Esophagus (tissue), 2 donors: ENCODE data around the gene CFAP58. TPM values are rescaled to one million over a fixed set of nuclear protein-coding genes. Genes with fewer than 3 reads are reported as not detected.
A peak's percentile ranks its signal among the peaks of the same experiment; 100 is the strongest.

Source experiments
- H3K27ac ChIP-seq, 2 donors: one replicate each; pipeline ENCODE4 v1.5.1; 2013; ENCODE audit warnings: low read depth in 2 of 2, mild to moderate bottlenecking in 2 of 2, inconsistent platforms in 1 of 2, low read length in 1 of 2, moderate library complexity in 1 of 2
- H3K27me3 ChIP-seq, 2 donors: one replicate each; pipeline ENCODE4 v1.6.1; 2013; ENCODE audit warnings: low read length in 2 of 2, control low read depth in 1 of 2, mild to moderate bottlenecking in 1 of 2; ENCODE audit not compliant: insufficient read depth in 2 of 2, control insufficient read depth in 1 of 2
- H3K36me3 ChIP-seq, 2 donors: one replicate each; pipeline ENCODE4 v1.6.1; 2013; ENCODE audit warnings: low read length in 1 of 2; ENCODE audit not compliant: control insufficient read depth in 2 of 2, insufficient read depth in 2 of 2
- H3K4me1 ChIP-seq, 2 donors: one replicate each; pipeline ENCODE4 v1.6.1; 2013; ENCODE audit warnings: low read length in 1 of 2; ENCODE audit not compliant: control insufficient read depth in 2 of 2, insufficient read depth in 2 of 2
- H3K4me3 ChIP-seq, 2 donors: one replicate each; pipeline ENCODE4 v1.5.1; 2013; ENCODE audit warnings: low read length in 2 of 2, mild to moderate bottlenecking in 2 of 2, low read depth in 1 of 2, moderate library complexity in 1 of 2
- H3K9me3 ChIP-seq, 2 donors: one replicate each; pipeline ENCODE4 v1.6.1; 2013; ENCODE audit warnings: mild to moderate bottlenecking in 2 of 2, low read depth in 1 of 2, low read length in 1 of 2, moderate library complexity in 1 of 2; ENCODE audit not compliant: control insufficient read depth in 2 of 2, insufficient read depth in 1 of 2
- WGBS, 2 donors: extraction: QIAGEN DNeasy Blood & Tissue Kit; methylation state at CpG; one replicate each; pipeline ENCODE4 v1.1.7; 2013; 5-methylcytosine and 5-hydroxymethylcytosine counted together
- polyA plus RNA-seq, 2 donors: library from polyadenylated mRNA; stranded (reverse); fragments of 200-250 nt; gene quantifications; one replicate each; pipeline ENCODE4 v1.2.3, GENCODE V29; 2013
- donor health status: healthy with polysubstance abuse.
- donor health status: Bipolar disorder and iron deficiency.

Gene CFAP58
- polyA plus RNA-seq, 2 donors = 0.11 to 0.14 TPM

DNA sequence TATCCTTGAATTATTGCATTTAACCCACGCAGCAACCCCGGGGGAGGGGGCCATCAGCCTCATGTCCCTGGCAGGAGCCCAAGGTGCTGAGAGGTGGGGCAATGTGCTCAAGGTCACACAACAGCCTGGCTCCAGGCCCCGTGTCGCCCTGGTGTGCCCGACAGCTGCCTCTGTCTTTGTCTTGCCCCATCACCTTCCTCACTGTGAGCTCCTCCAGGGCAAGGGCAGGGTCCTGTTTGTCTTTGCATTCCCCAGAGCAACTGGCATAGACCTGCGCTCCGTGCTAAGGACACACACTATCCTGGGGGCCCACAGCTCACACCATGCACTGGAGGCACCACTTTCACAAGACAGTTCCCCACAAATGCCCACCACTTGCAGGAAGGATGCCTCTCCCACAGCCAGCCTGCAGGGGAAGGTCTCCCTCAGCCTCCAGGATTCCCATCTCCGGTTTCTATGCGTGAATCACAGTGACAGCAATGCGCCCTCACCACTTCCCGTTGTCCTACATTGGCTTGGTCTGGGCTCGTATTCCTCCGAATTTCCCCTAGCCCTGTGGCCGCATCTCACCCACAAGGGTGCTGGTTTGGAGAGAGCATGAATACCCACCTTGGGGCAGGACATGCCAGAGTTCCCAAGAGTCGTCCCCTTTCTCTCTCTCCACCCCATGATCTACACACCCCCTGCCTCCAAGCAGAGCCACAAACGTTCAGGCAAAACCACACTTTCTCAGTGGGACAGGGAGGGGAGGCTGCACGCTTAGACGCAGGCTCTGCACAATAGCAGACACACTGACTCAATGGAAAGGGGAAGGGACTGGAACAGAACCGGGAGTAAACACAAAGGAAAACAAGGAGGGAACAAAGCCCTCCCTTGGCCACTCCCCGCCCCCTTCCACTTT is 25.6 kb upstream of the CFAP58 start:
- Histone ChIP-seq H3K4me3 (peak overlapping the region; percentile 22 to 25), H3K27ac (peak overlapping the region; percentile 92 to 99), H3K27me3 (no peaks in the 10 kb centered on the region), H3K4me1 (peaks cover 25 to 60% of the 10 kb centered on the region in 2 donors), H3K9me3 (no peaks in the 10 kb centered on the region), H3K36me3 (peaks cover 2 to 7% of the 10 kb centered on the region in 2 donors)
- 29 to 44% methylated on average over 20 of the region's 20 CpGs for WGBS, 2 donors

DNA sequence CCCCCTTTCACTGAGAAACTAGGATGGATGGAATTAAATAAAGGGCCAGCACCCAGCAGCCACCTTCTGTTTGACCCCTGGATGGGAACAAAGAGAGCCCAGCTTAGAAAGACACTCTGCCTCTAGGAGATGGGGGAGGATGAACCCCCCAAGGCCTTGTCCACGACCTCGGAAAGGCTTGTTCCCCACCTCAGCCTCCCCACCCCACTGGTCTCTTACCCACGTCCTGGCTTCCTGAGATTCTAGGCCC is 25.1 kb upstream of the CFAP58 start:
- WGBS, 2 donors = 19 to 36% methylated on average over 3 of the region's 3 CpGs
- H3K4me1 ChIP-seq = peaks cover 25 to 61% of the 10 kb centered on the region in 2 donors
- H3K27me3 ChIP-seq = no peaks in the 10 kb centered on the region
- H3K36me3 ChIP-seq = peaks cover 2 to 13% of the 10 kb centered on the region in 2 donors
- peak overlapping the region; percentile 22 to 25 for H3K4me3 ChIP-seq
- H3K9me3 ChIP-seq = no peaks in the 10 kb centered on the region
- peak overlapping the region; percentile 92 to 99 for H3K27ac ChIP-seq

DNA sequence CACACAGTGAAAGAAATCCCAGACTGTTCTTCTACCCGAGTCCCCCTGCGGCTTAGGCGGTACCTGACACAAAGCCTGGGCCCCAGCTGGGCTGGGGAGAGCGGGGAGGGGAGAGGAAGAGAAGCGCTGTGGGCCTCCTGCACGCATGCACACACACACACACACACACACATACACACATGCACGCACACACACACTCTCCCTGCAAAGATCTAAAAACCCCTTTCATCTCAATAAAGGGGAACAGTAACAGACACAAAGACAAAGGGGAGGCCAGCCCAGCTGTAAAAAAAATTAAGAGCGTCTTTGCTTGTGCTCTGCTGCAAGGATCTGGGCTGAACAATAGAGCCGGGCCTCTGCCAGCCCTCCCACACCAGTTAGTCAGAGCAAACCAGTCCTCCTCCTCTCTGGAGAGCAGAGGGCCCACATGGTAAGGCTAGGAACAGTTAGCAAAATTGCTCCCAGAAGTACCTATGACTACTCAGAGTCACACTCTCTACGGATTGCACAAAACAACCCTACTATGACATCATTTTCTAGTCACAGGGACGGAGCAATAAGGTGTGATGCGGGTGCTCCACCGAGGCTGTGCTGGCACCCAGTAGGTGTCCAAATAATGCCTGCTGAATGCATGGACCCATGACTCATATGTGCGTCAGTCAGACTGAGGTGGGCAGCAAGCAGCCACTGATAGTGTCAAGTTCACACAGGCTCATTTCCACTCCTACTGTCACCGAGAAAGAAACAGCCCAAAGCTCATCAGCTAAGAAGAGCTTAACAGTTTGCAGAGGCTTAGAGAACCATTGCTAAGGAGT is 24.5 kb upstream of the CFAP58 start:
- peaks cover 27 to 61% of the 10 kb centered on the region in 2 donors for H3K4me1 ChIP-seq
- no peaks in the 10 kb centered on the region for H3K27me3 ChIP-seq
- peak overlapping the region; percentile 22 to 25 for H3K4me3 ChIP-seq
- peak overlapping the region; percentile 92 to 99 for H3K27ac ChIP-seq
- WGBS, 2 donors = 18 to 36% methylated on average over 15 of the region's 15 CpGs
- no peaks in the 10 kb centered on the region for H3K9me3 ChIP-seq
- peaks cover 2 to 15% of the 10 kb centered on the region in 2 donors for H3K36me3 ChIP-seq

DNA sequence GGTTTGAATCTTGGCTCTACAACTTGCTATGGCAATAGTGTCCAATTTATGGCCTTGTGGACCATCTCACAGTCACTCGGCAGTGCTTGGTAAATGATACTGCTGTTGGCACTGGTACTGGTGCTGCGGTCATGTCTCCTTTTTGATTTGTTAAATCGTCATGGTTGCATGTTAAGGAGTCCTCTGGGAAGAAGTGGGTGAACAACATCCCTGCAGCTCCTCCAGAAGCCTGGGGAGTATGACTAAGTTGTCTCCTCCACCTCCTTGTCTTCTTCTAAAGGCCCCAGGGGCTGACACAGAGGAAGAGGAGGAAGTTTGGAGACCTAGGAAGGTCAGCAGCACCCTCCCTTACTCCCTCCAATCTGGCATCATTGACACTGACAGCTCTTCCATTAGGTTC is 23.9 kb upstream of the CFAP58 start:
- 26 to 44% methylated on average over 3 of the region's 3 CpGs for WGBS, 2 donors
- Histone ChIP-seq H3K27ac (peak overlapping the region; percentile 92 to 99), H3K27me3 (no peaks in the 10 kb centered on the region), H3K9me3 (no peaks in the 10 kb centered on the region), H3K36me3 (peaks cover 2 to 15% of the 10 kb centered on the region in 2 donors), H3K4me3 (no peak overlapping the region), H3K4me1 (peaks cover 31 to 58% of the 10 kb centered on the region in 2 donors)

DNA sequence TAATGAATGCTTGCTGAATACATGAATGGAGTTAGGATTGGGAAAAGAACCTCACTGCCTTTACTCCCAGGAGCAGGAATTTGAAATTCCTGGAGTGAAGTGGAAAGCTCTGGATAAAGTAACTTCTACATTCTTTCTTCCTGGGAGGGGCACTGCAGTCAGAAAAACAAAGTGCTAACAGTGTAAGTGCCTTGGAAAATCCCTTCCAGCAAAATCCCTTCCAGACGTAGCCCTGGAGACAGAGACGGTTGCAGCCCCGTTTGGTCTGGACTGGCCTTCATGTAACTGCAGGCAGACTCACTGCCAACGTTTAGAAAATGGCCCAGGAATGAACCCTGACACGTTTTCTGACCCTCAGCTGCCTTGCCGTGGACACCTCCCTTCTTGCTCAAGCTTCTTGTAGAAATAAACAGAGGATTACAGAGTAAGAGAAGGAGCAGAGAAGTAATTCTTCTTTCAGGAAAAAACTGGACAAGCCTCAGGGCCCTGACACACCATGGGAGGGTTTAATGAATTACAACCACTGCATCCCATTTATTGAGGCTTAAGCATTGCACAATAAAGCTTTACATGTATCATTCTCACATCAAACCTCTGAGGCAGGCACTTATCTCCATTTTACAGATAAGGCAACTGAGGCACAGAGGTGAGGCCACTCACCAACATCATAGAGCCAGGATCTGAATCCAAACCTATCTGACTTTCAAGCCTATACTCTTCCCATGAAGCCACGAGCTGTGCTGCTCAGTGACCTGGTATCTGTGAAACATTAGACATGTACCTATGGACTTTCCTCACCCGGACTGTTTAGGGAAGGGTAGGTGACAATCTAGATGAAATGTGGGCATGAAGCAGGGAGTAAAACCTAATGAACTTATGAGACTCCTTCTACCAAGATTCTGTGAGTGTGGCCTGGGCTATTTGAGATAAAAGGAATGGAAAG is 23.2 kb upstream of the CFAP58 start:
- H3K27ac ChIP-seq = peak overlapping the region; percentile 92 to 99
- peaks cover 2 to 15% of the 10 kb centered on the region in 2 donors for H3K36me3 ChIP-seq
- H3K4me1 ChIP-seq = peaks cover 31 to 57% of the 10 kb centered on the region in 2 donors
- WGBS, 2 donors = 22 to 26% methylated on average over 8 of the region's 8 CpGs
- H3K27me3 ChIP-seq = no peaks in the 10 kb centered on the region
- no peaks in the 10 kb centered on the region for H3K9me3 ChIP-seq
- H3K4me3 ChIP-seq = no peak overlapping the region

DNA sequence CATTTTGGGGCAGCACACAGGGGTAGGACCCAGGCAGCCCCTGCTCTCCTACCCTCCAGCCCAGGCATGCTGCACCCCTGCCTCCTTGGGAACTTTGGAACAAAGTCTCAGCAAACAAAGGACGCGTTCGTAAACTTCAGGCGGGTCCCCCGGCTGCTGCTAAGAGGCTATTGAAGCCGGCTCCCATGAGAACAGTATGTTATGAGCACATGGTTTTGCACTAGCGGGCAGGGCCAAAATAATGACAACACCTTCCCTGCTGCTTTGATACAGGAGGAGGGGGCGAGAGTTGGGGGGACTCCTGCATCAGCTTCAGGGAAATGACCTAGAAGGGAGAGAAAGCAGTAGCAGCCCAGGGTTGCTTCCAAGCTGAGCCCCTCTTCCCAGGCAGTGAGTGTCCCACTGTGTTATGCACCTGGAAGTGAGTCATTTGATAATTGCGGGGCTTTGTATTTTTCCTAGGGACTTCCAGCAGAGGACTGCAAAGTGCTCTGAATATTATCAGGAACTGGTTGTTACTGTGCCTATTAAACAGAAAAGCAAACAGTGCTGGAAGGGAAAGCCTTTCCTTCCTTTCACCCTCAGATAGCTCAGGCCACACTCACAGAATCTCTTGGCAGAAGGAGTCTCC is 22.3 kb upstream of the CFAP58 start:
- 32 to 48% methylated on average over 9 of the region's 9 CpGs for WGBS, 2 donors
- Histone ChIP-seq H3K4me3 (no peak overlapping the region), H3K36me3 (peaks cover 0 to 9% of the 10 kb centered on the region in 2 donors), H3K9me3 (no peaks in the 10 kb centered on the region), H3K27me3 (no peaks in the 10 kb centered on the region), H3K27ac (peak overlapping the region; percentile 92 to 99), H3K4me1 (peaks cover 24 to 55% of the 10 kb centered on the region in 2 donors)

DNA sequence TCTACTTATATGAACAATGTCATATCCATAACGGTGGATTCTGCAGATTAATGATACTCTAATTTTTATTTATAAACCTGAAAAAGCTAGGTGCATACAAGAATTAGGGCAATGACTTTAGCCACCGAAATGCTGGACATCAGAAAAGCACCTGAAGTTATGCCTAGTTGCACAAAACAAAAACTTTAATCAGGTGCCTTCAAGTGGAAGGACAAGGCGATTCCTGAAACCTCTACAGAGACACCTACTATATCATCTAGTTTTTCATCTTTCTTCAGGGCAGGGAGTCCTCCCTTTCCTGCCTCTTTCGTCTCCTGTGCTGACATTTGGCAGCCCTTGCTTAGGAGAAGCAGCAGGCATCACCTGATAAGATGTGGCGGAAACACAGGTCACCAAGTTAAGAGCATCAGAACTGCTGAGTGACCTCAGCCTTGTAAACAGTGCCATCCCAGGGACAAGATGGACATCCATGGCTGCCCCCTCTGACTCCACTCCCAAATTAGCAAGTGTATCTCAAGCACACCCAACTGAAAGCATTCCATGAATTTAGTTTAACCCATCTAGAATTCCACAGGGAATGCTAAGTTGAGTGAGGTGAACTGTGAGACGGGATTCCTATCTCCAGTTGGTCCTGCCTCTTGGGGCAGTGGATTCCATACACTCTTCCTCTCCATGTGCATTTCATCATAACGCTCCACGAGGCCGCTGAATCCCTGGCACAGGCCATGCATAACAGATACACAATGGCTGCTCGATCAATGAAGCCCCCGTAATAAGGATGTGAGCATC is 21.2 kb upstream of the CFAP58 start:
- Histone ChIP-seq H3K4me1 (peaks cover 22 to 52% of the 10 kb centered on the region in 2 donors), H3K9me3 (no peaks in the 10 kb centered on the region), H3K27ac (peak overlapping the region; percentile 18 to 92), H3K27me3 (no peaks in the 10 kb centered on the region), H3K4me3 (peak overlapping the region in 1 of 2 donors; percentile 36), H3K36me3 (peaks cover 0 to 9% of the 10 kb centered on the region in 2 donors)
- 81 to 83% methylated on average over 11 of the region's 11 CpGs for WGBS, 2 donors

DNA sequence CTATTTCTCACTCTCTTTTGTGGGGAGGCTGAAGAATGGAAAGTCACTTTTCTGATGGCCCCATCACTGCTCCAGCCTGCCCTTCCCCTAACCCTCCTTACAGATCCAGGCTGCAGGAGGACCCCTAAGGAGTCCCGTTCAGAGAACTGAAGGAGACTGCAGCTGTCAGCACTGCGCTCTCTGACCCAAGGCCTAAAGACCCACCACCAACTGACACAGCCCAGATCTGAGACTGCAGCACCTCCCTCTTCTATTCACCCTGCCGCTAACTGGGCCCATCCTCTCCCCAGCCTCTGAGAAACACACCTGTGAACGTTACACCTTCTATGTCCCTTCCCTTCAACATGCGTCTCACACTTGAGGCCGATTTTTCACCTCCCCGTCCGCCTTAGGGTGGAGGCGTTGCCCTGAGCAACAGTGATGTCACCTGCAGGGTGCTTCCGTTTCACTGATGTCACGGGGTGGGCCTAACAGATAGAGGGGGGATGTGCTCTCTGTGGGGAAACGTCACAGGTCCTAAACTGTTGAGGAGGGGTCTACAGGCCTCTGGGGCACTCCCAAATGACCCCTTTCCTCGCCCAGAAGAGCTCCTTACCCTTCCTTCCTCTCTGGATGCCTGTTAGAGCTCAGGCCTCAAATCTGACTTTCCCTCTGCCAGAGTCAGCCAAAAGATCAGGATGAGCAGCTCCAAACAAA is 20.5 kb upstream of the CFAP58 start:
- Histone ChIP-seq H3K4me1 (peaks cover 15 to 44% of the 10 kb centered on the region in 2 donors), H3K27ac (peak overlapping the region; percentile 92 to 98), H3K4me3 (peak overlapping the region in 1 of 2 donors; percentile 36), H3K9me3 (no peaks in the 10 kb centered on the region), H3K27me3 (no peaks in the 10 kb centered on the region), H3K36me3 (peaks cover 0 to 9% of the 10 kb centered on the region in 2 donors)
- WGBS, 2 donors = 79% methylated on average over 13 of the region's 13 CpGs
